OCI-LY1 (cell line): ENCODE results near the gene ADAMTS20.

ENCODE experiments used
- H2AFZ ChIP-seq: fragments of 200-600 bp; sonication (generic), shearing (Covaris generic); 2 replicates; pipeline ENCODE4 v1.6.0; 2014; ENCODE audit warnings: antibody characterized with exemption, mild to moderate bottlenecking, low read length
- H3F3A ChIP-seq: fragments of 200-600 bp; sonication (generic), shearing (Covaris generic); 2 replicates; pipeline ENCODE4 v1.6.0; 2014; ENCODE audit warnings: mild to moderate bottlenecking, antibody characterized with exemption, low read length, moderate library complexity; ENCODE audit not compliant: insufficient read depth
- H3K27ac ChIP-seq: fragments of 200-600 bp; sonication (generic); 2 replicates; pipeline ENCODE4 v1.5.1; 2014; ENCODE audit warnings: low read length, mixed run types, mild to moderate bottlenecking, low read depth; ENCODE audit not compliant: poor library complexity, severe bottlenecking
- H3K27me3 ChIP-seq: fragments of 200-600 bp; sonication (generic); 2 replicates; pipeline ENCODE4 v1.6.0; 2014; ENCODE audit warnings: antibody characterized with exemption, mild to moderate bottlenecking, low read length, moderate library complexity; ENCODE audit not compliant: insufficient read depth
- H3K36me3 ChIP-seq: fragments of 200-600 bp; sonication (generic); 2 replicates; pipeline ENCODE4 v1.6.1; 2014; ENCODE audit warnings: mild to moderate bottlenecking, antibody characterized with exemption, low read length, moderate library complexity, mixed read lengths; ENCODE audit not compliant: insufficient read depth
- H3K4me1 ChIP-seq: fragments of 200-600 bp; sonication (generic); 2 replicates; pipeline ENCODE4 v1.5.1; 2014; ENCODE audit warnings: mild to moderate bottlenecking, low read length, moderate library complexity; ENCODE audit not compliant: insufficient read depth, severe bottlenecking
- H3K4me2 ChIP-seq: fragments of 200-600 bp; sonication (generic), shearing (Covaris generic); 2 replicates; pipeline ENCODE4 v1.6.1; 2014; ENCODE audit warnings: low read length
- H3K4me3 ChIP-seq: fragments of 200-600 bp; sonication (generic); 2 replicates; pipeline ENCODE4 v1.5.1; 2014; ENCODE audit warnings: low read length, low read depth, mild to moderate bottlenecking, mixed read lengths; ENCODE audit not compliant: poor library complexity, severe bottlenecking
- H3K79me2 ChIP-seq: fragments of 200-600 bp; shearing (Covaris generic); 2 replicates; pipeline ENCODE4 v1.6.1; 2016; ENCODE audit warnings: mixed run types, low read length, mixed read lengths; ENCODE audit not compliant: insufficient read depth
- H3K9ac ChIP-seq: fragments of 200-600 bp; sonication (generic), shearing (Covaris generic); 2 replicates; pipeline ENCODE4 v1.6.1; 2014; ENCODE audit warnings: mild to moderate bottlenecking, low read length, mixed read lengths
- H3K9me2 ChIP-seq: fragments of 200-600 bp; sonication (generic), shearing (Covaris generic); 2 replicates; pipeline ENCODE4 v1.6.1; 2014; ENCODE audit warnings: low read depth, mild to moderate bottlenecking, low read length, mixed read lengths
- H3K9me3 ChIP-seq: fragments of 200-600 bp; shearing (Covaris generic); 2 replicates; pipeline ENCODE4 v1.6.1; 2014; ENCODE audit warnings: low read length, mixed read lengths
- H4K20me1 ChIP-seq: fragments of 200-600 bp; sonication (generic), shearing (Covaris generic); 2 replicates; pipeline ENCODE4 v1.6.0; 2016; ENCODE audit warnings: mild to moderate bottlenecking, low read length; ENCODE audit not compliant: insufficient read depth
- CTCF ChIP-seq: fragments of 200-600 bp; sonication (generic), shearing (Covaris generic); IDR thresholded peaks from 2 replicates; pipeline ENCODE4 v1.5.1; 2017; ENCODE audit warnings: mild to moderate bottlenecking, antibody characterized with exemption, low read length, moderate library complexity, mixed read lengths
- EZH2 ChIP-seq: fragments of 200-600 bp; sonication (generic), shearing (Covaris generic); IDR thresholded peaks from 2 replicates; pipeline ENCODE4 v1.8.0; 2017; ENCODE audit warnings: borderline replicate concordance, mixed run types, mild to moderate bottlenecking, antibody characterized with exemption, low read length, moderate library complexity, mixed read lengths

The ADAMTS20 gene

GRCh38 chr12:43462741-43463140, 89.3 kb downstream of the ADAMTS20 start:
- Histone ChIP-seq H3K36me3 (no peaks in the 10 kb centered on the region), H4K20me1 (no peaks in the 10 kb centered on the region), H3K79me2 (no peaks in the 10 kb centered on the region), H3K4me2 (no peak overlapping the region), H3K27ac (no peak overlapping the region), H3K4me3 (no peak overlapping the region), H3F3A (no peaks in the 10 kb centered on the region; the same call in 1 of the 2 replicates), H3K9me2 (no peaks in the 10 kb centered on the region), H3K9ac (no peak overlapping the region), H3K4me1 (no peaks in the 10 kb centered on the region), H3K27me3 (no peaks in the 10 kb centered on the region), H2AFZ (no peak overlapping the region), H3K9me3 (no peaks in the 10 kb centered on the region)
- TF ChIP-seq EZH2 = no peak

GRCh38 chr12:43462080-43462479, 89.9 kb downstream of the ADAMTS20 start:
- TF ChIP-seq CTCF (no peak), EZH2 (no peak)

GRCh38 chr12:43459285-43459684, 92.7 kb downstream of the ADAMTS20 start:
- Histone ChIP-seq H3K36me3 (no peaks in the 10 kb centered on the region), H3K9ac (no peak overlapping the region), H3K4me1 (no peaks in the 10 kb centered on the region), H3K79me2 (no peaks in the 10 kb centered on the region), H2AFZ (no peak overlapping the region), H4K20me1 (no peaks in the 10 kb centered on the region), H3K27me3 (no peaks in the 10 kb centered on the region), H3K27ac (no peak overlapping the region), H3F3A (no peaks in the 10 kb centered on the region; the same call in 1 of the 2 replicates), H3K4me3 (no peak overlapping the region), H3K9me3 (peaks cover 4% of the 10 kb centered on the region; the same call in 1 of the 2 replicates), H3K4me2 (no peak overlapping the region), H3K9me2 (no peaks in the 10 kb centered on the region)
- TF ChIP-seq EZH2 (no peak), CTCF (no peak)

More at GRCh38 chr12:43462080-43462479, 89.9 kb downstream of the ADAMTS20 start:
- no peaks in the 10 kb centered on the region for H3K9me2 ChIP-seq
- H3K79me2 ChIP-seq = no peaks in the 10 kb centered on the region
- H3K36me3 ChIP-seq = no peaks in the 10 kb centered on the region
- H3K27ac ChIP-seq = no peak overlapping the region
- H3F3A ChIP-seq = no peaks in the 10 kb centered on the region; the same call in 1 of the 2 replicates
- no peak overlapping the region for H3K9ac ChIP-seq
- H4K20me1 ChIP-seq = no peaks in the 10 kb centered on the region
- no peak overlapping the region for H2AFZ ChIP-seq
- H3K27me3 ChIP-seq = no peaks in the 10 kb centered on the region
- no peaks in the 10 kb centered on the region for H3K9me3 ChIP-seq
- H3K4me1 ChIP-seq = no peaks in the 10 kb centered on the region
- H3K4me3 ChIP-seq = no peak overlapping the region
- H3K4me2 ChIP-seq = no peak overlapping the region

- H3F3A ChIP-seq = no peaks in the 10 kb centered on the region
- no peak overlapping the region for H3K4me3 ChIP-seq
- no peaks in the 10 kb centered on the region for H3K4me1 ChIP-seq
- TF ChIP-seq EZH2 (no peak), CTCF (no peak)
- no peak overlapping the region for H3K9ac ChIP-seq
- H3K79me2 ChIP-seq = no peaks in the 10 kb centered on the region
- peaks cover 4% of the 10 kb centered on the region; the same call in 1 of the 2 replicates for H3K9me3 ChIP-seq
- no peaks in the 10 kb centered on the region for H3K36me3 ChIP-seq
- no peaks in the 10 kb centered on the region for H3K9me2 ChIP-seq
- H3K27me3 ChIP-seq = no peaks in the 10 kb centered on the region
- H3K4me2 ChIP-seq = no peak overlapping the region
- H4K20me1 ChIP-seq = no peaks in the 10 kb centered on the region
- no peak overlapping the region for H2AFZ ChIP-seq
- H3K27ac ChIP-seq = no peak overlapping the region
Measured at GRCh38 chr12:43453761-43454160, 98.2 kb downstream of the ADAMTS20 start.
